Right lobe of liver (tissue), 6 donors: Measurements from ENCODE around the gene UPK2. TPM values are rescaled to one million over a fixed set of nuclear protein-coding genes. Genes with fewer than 3 reads are reported as not detected.

Experiments used
- ATAC-seq, 4 donors: fragments of 200-7000 bp; cut with Tn5 transposase; one replicate each; pipeline ENCODE4 v1.9.1; 2020; ENCODE audit warnings: mild to moderate bottlenecking in 4 of 4, moderate library complexity in 4 of 4
- DNase-seq, 3 donors: peaks; one replicate each; pipeline ENCODE4 v3.0.0-alpha.2; 2020
- H3K27ac ChIP-seq, 3 donors: fragments of 200-600 bp; one replicate each; pipeline ENCODE4 v1.8.0; 2022
- H3K27me3 ChIP-seq, 2 donors: fragments of 200-600 bp; one replicate each; pipeline ENCODE4 v1.8.0; 2022
- H3K36me3 ChIP-seq, 4 donors: fragments of 200-600 bp; sonication (generic) in 1 of 4; one replicate each; pipeline versions ENCODE4 v1.5.1 to v1.8.0; 2017 to 2022; ENCODE audit warnings: control low read depth in 1 of 4
- H3K4me1 ChIP-seq, 4 donors: fragments of 200-600 bp; sonication (generic) in 1 of 4; one replicate each; pipeline versions ENCODE4 v1.5.1 to v1.8.0; 2017 to 2022; ENCODE audit warnings: control low read depth in 1 of 4
- H3K4me3 ChIP-seq, 3 donors: fragments of 200-600 bp; one replicate each; pipeline ENCODE4 v1.8.0; 2022
- H3K9me3 ChIP-seq, 4 donors: fragments of 200-600 bp; sonication (generic) in 1 of 4; one replicate each; pipeline versions ENCODE4 v1.5.1 to v1.8.0; 2017 to 2022; ENCODE audit warnings: control low read depth in 1 of 4
- POLR2A ChIP-seq: fragments of 450-650 bp; IDR thresholded peaks from one replicate; pipeline ENCODE4 v1.6.1; 2017; ENCODE audit warnings: antibody characterized with exemption, mild to moderate bottlenecking
- WGBS: methylation state at CpG from one replicate; pipeline ENCODE4 v1.1.6; 2018; ENCODE audit warnings: low coverage, low lambda C conversion rate; ENCODE audit not compliant: insufficient coverage; ENCODE audit errors: missing lambda C conversion rate; 5-methylcytosine and 5-hydroxymethylcytosine counted together
- intact Hi-C, 2 donors: fragments of 100-400 bp; cut with DNase I; formaldehyde crosslinking; loops; one replicate each; pipeline versions ENCODE4 v1.11.2 to v1.14.1; 2022
- total RNA-seq, 6 experiments: library from RNA; depleted of rRNA in 2 of 6; stranded (reverse); fragments of >200 nt in 2 of 6; fragmentation: NEBNext Ultra II Directional in 3 of 6; extraction: Animal tissue kit (Norgen Biotek cat#: 25700) in 3 of 6; gene quantifications; one replicate each; pipeline versions ENCODE4 v1.1.0 to v1.2.4, GENCODE V29; 2016 to 2023
- TF ChIP-seq, protein P1 (sequence below), 4 donors: fragments of 200-600 bp in 3 of 4; fragments of 450-650 bp in 1 of 4; IDR thresholded peaks; one replicate each; pipeline versions ENCODE4 v1.5.1 to v1.8.0; 2016 to 2022; ENCODE audit warnings: antibody characterized with exemption in 4 of 4, mild to moderate bottlenecking in 2 of 4
- donor health status: DM: no; HTN: yes; CAD: no.
- donor health status: DM: no; HTN: no; CAD: no.
- donor health status: DM: no; HTN: no; CAD: no.
- donor health status: DM: no; HTN: yes; CAD: no.
- donor health status: DM: no; HTN: yes; CAD: no.

Gene UPK2
- total RNA-seq, 6 experiments from 2014 or later, result not detected

DNA sequence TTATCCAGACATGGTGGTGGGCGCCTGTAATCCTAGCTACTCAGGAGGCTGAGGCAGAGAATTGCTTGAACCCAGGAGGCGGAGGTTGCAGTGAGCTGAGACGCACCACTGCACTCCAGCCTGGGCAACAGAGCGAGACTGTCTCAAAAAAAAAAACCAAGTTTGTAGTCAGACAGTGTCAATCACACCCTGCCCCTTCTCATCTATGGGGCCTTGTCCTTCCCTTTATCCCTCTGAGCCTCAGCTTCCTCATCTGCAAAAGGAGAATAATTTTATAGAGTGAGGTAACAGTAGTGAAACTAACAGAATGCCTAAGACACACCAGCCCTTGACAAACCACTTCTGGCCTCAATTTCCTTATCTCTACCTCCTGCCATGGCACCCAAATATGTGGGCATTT lies 41.1 kb upstream of the UPK2 start:
- Histone ChIP-seq H3K4me1 (peaks cover 0 to 80% (median 44%) of the 10 kb centered on the region in 4 donors), H3K27me3 (no peaks in the 10 kb centered on the region), H3K4me3 (no peak overlapping the region), H3K36me3 (no peaks in the 10 kb centered on the region), H3K27ac (peak overlapping the region; percentile 13 to 74 (median 72)), H3K9me3 (no peaks in the 10 kb centered on the region)
- no peak for ATAC-seq
- DNase-seq, result no peak
- intact Hi-C loops, result no loop called here
- no peak for TF ChIP-seq POLR2A
- TF ChIP-seq, protein P1, sequence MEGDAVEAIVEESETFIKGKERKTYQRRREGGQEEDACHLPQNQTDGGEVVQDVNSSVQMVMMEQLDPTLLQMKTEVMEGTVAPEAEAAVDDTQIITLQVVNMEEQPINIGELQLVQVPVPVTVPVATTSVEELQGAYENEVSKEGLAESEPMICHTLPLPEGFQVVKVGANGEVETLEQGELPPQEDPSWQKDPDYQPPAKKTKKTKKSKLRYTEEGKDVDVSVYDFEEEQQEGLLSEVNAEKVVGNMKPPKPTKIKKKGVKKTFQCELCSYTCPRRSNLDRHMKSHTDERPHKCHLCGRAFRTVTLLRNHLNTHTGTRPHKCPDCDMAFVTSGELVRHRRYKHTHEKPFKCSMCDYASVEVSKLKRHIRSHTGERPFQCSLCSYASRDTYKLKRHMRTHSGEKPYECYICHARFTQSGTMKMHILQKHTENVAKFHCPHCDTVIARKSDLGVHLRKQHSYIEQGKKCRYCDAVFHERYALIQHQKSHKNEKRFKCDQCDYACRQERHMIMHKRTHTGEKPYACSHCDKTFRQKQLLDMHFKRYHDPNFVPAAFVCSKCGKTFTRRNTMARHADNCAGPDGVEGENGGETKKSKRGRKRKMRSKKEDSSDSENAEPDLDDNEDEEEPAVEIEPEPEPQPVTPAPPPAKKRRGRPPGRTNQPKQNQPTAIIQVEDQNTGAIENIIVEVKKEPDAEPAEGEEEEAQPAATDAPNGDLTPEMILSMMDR (IDR thresholded peaks at IDR 0.05), result no peak
- no CpG with 5 or more reads among the region's 4 CpGs for WGBS

GRCh38 chr11:118915396-118915795 lies 40.7 kb upstream of the UPK2 start:
- H3K4me1 ChIP-seq, result peaks cover 0 to 82% (median 48%) of the 10 kb centered on the region in 4 donors
- H3K9me3 ChIP-seq, result no peaks in the 10 kb centered on the region
- TF ChIP-seq, protein P1 (IDR thresholded peaks at IDR 0.05), result no peak
- no peak for TF ChIP-seq POLR2A
- ATAC-seq (no peak), DNase-seq (no peak)
- no peak overlapping the region for H3K4me3 ChIP-seq
- no peaks in the 10 kb centered on the region for H3K27me3 ChIP-seq
- H3K36me3 ChIP-seq, result no peaks in the 10 kb centered on the region
- intact Hi-C loops, result no loop called here
- no CpG with 5 or more reads among the region's 2 CpGs for WGBS
- H3K27ac ChIP-seq, result peak overlapping the region; percentile 72 to 86 (median 74)

DNA sequence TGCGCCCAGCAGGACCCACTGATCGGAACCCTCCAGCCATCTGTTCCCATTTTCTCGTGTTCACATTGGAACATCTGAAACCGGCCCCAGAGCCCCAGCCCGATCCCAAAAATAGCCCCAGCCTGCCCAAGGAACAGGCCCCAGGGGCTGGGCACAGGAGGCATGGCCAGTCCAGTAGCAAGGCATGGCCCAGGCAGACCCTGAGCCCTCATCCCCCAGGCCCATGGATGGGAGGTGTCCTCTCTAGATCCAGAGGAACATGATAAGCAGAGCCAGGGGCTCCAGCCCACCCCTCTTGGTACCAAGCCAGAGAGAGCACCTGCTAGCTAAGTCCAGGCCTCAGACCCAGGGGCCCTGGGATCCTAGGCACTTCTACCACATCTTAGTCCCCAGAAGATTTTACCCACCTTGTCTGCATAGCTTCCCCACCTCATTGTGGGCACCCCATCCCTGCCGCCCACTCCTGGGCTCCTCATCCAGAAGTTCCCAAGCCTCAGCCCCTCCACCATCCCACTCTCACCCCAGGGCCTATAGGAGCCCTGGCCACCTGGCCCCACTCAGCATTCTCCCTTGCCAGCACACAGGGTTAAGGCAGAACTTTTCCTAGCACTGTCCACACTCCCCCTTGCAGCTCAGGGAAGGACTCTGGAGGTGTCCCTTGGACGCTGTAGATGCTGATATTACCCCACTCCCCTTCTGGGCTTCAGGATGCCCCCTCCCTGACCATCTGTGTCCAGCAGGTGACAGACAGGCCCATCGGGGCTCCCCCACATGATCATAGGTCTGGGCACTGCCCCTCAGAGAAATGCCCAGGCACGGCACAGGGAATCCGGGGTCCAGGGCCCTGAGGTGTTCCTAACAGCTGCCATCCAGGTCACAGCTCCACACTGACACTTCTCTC lies 39.9 kb upstream of the UPK2 start:
- H3K27ac ChIP-seq, result peak overlapping the region; percentile 72 to 86 (median 74)
- intact Hi-C loops, result no loop called here
- H3K27me3 ChIP-seq, result no peaks in the 10 kb centered on the region
- H3K9me3 ChIP-seq, result no peaks in the 10 kb centered on the region
- no peak for ATAC-seq
- 63% methylated on average over 5 of the region's 10 CpGs for WGBS
- TF ChIP-seq POLR2A, result no peak
- TF ChIP-seq, protein P1 (IDR thresholded peaks at IDR 0.05), result no peak
- H3K36me3 ChIP-seq, result no peaks in the 10 kb centered on the region
- H3K4me3 ChIP-seq, result no peak overlapping the region
- peaks cover 0 to 82% (median 49%) of the 10 kb centered on the region in 4 donors for H3K4me1 ChIP-seq
- DNase-seq, result no peak

- intact Hi-C loops, result no loop called here
- Histone ChIP-seq H3K9me3 (no peaks in the 10 kb centered on the region), H3K27me3 (no peaks in the 10 kb centered on the region), H3K27ac (peak overlapping the region; percentile 72 to 86 (median 74)), H3K36me3 (no peaks in the 10 kb centered on the region), H3K4me3 (no peak overlapping the region), H3K4me1 (peaks cover 0 to 81% (median 48%) of the 10 kb centered on the region in 4 donors)
- ATAC-seq (no peak), DNase-seq (peak in 2 of 3 donors; percentile 28 to 50)
- 40% methylated on average over 4 of the region's 8 CpGs for WGBS
- TF ChIP-seq POLR2A, result no peak
- TF ChIP-seq, protein P1 (IDR thresholded peaks at IDR 0.05), result no peak
Measured at GRCh38 chr11:118916842-118917388, 39.2 kb upstream of the UPK2 start.
